ENCODE results near the gene SH3PXD2A.

GRCh38 chr10:103683851-103684250, 171.5 kb downstream of the SH3PXD2A start:
- TF ChIP-seq CTCF (conservative IDR thresholded peaks at IDR 0.05; ENCODE audit: low read depth, low read length) (no peak), BHLHE40 (IDR thresholded peaks at IDR 0.05; ENCODE audit: low read depth, low read length) (no peak), RFX5 (IDR thresholded peaks at IDR 0.05; ENCODE audit: low read depth, low read length) (no peak), CHD1 (IDR thresholded peaks at IDR 0.05; ENCODE audit: low read depth, low read length) (no peak), POLR2A (IDR thresholded peaks at IDR 0.05; ENCODE audit: low read depth, low read length) (no peak), RAD21 (IDR thresholded peaks at IDR 0.05; ENCODE audit: low read length) (no peak), SMC3 (IDR thresholded peaks at IDR 0.05; ENCODE audit: low read depth, low read length) (no peak), MAFK (IDR thresholded peaks at IDR 0.05; ENCODE audit: low read depth, low read length) (no peak), CEBPB (IDR thresholded peaks at IDR 0.05; ENCODE audit: low read depth, low read length) (no peak), FOS (IDR thresholded peaks at IDR 0.05; ENCODE audit: low read depth, low read length) (no peak)
- TF ChIP-seq, protein P1, sequence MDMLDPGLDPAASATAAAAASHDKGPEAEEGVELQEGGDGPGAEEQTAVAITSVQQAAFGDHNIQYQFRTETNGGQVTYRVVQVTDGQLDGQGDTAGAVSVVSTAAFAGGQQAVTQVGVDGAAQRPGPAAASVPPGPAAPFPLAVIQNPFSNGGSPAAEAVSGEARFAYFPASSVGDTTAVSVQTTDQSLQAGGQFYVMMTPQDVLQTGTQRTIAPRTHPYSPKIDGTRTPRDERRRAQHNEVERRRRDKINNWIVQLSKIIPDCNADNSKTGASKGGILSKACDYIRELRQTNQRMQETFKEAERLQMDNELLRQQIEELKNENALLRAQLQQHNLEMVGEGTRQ (IDR thresholded peaks at IDR 0.05; ENCODE audit: low read depth, low read length), result no peak
- TF ChIP-seq, protein P2, sequence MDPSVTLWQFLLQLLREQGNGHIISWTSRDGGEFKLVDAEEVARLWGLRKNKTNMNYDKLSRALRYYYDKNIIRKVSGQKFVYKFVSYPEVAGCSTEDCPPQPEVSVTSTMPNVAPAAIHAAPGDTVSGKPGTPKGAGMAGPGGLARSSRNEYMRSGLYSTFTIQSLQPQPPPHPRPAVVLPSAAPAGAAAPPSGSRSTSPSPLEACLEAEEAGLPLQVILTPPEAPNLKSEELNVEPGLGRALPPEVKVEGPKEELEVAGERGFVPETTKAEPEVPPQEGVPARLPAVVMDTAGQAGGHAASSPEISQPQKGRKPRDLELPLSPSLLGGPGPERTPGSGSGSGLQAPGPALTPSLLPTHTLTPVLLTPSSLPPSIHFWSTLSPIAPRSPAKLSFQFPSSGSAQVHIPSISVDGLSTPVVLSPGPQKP (IDR thresholded peaks at IDR 0.05; ENCODE audit: borderline replicate concordance, low read depth, low read length), result no peak
